Measurements from ENCODE around the gene SLBP.

The SLBP gene

DNA sequence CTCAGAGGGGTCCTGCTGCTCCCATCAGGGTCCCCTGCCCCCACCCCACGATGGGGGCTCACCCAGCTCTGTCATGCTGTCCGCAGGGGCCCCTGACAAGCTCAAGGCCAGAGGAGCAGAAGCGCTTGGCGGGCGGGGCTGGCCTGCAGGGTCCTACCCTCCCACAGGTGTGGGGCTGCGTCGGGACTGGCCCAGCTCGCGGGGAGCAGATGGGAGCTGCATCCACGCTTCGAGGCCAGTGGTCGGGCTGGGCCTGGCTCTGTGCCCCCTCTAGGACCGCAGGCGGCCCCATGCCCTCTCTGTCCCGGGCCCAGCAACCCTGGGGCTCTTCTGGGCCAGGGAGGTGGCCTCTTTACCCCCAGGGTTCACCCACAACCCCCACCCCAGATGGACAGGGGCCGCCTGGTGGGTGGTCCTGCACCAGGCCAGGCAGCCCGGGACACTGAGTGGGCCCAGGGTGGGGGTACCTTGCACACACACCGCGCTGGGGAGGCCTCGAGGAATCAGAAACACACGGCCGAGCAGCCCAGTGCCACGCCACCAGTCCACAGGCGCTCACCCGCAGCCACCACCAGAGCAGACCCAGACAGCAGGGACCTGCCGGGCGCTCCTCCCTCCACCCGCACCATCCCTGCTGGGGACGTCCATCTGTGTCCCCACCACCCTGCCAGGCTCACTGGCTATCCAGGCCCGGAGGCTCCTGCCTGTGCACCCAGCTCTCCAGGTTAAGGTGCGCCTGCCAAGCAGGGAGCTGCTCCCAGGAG lies 39.2 kb upstream of the SLBP start:
- Histone ChIP-seq H3K36me3 (replicated peaks; ENCODE audit: low read depth, low read length) (no peaks in the 10 kb centered on the region), H3K4me2 (ENCODE audit: low read length) (no peak overlapping the region), H3K9me3 (ENCODE audit: insufficient read depth, low read length) (no peaks in the 10 kb centered on the region), H3K27me3 (ENCODE audit: low read depth, low read length) (no peaks in the 10 kb centered on the region), H3K9ac (ENCODE audit: low read length) (no peak overlapping the region), H3K4me3 (ENCODE audit: low read length) (no peak overlapping the region), H3K79me2 (ENCODE audit: low read length) (no peaks in the 10 kb centered on the region), H3K27ac (ENCODE audit: low read length) (no peak overlapping the region), H2AFZ (ENCODE audit: low read depth, low read length) (no peak overlapping the region), H4K20me1 (ENCODE audit: insufficient read depth, low read length) (no peaks in the 10 kb centered on the region), H3K4me1 (ENCODE audit: low read length) (peaks cover 21% of the 10 kb centered on the region)
- no peak for TF ChIP-seq EZH2phosphoT487 (IDR thresholded peaks at IDR 0.05; ENCODE audit: low read depth)
- TF ChIP-seq, protein P1, sequence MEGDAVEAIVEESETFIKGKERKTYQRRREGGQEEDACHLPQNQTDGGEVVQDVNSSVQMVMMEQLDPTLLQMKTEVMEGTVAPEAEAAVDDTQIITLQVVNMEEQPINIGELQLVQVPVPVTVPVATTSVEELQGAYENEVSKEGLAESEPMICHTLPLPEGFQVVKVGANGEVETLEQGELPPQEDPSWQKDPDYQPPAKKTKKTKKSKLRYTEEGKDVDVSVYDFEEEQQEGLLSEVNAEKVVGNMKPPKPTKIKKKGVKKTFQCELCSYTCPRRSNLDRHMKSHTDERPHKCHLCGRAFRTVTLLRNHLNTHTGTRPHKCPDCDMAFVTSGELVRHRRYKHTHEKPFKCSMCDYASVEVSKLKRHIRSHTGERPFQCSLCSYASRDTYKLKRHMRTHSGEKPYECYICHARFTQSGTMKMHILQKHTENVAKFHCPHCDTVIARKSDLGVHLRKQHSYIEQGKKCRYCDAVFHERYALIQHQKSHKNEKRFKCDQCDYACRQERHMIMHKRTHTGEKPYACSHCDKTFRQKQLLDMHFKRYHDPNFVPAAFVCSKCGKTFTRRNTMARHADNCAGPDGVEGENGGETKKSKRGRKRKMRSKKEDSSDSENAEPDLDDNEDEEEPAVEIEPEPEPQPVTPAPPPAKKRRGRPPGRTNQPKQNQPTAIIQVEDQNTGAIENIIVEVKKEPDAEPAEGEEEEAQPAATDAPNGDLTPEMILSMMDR (IDR thresholded peaks at IDR 0.05; ENCODE audit: low read depth, low read length), result no peak

GRCh38 chr4:1750381-1751154 lies 38.4 kb upstream of the SLBP start:
- H3K4me3 ChIP-seq (ENCODE audit: low read length), result no peak overlapping the region
- no peak overlapping the region for H2AFZ ChIP-seq (ENCODE audit: low read depth, low read length)
- no peak overlapping the region for H3K9ac ChIP-seq (ENCODE audit: low read length)
- no peak overlapping the region for H3K4me2 ChIP-seq (ENCODE audit: low read length)
- H3K36me3 ChIP-seq (replicated peaks; ENCODE audit: low read depth, low read length), result peaks cover 4% of the 10 kb centered on the region
- H3K4me1 ChIP-seq (ENCODE audit: low read length), result peaks cover 21% of the 10 kb centered on the region
- no peaks in the 10 kb centered on the region for H3K27me3 ChIP-seq (ENCODE audit: low read depth, low read length)
- no peaks in the 10 kb centered on the region for H3K9me3 ChIP-seq (ENCODE audit: insufficient read depth, low read length)
- no peak overlapping the region for H3K27ac ChIP-seq (ENCODE audit: low read length)
- no peak for TF ChIP-seq EZH2phosphoT487 (IDR thresholded peaks at IDR 0.05; ENCODE audit: low read depth)
- TF ChIP-seq, protein P1 (IDR thresholded peaks at IDR 0.05; ENCODE audit: low read depth, low read length), result no peak
- H4K20me1 ChIP-seq (ENCODE audit: insufficient read depth, low read length), result no peaks in the 10 kb centered on the region
- H3K79me2 ChIP-seq (ENCODE audit: low read length), result no peaks in the 10 kb centered on the region

- TF ChIP-seq EZH2phosphoT487 (IDR thresholded peaks at IDR 0.05; ENCODE audit: low read depth), result no peak
- TF ChIP-seq, protein P1 (IDR thresholded peaks at IDR 0.05; ENCODE audit: low read depth, low read length), result no peak
- Histone ChIP-seq H3K79me2 (ENCODE audit: low read length) (no peaks in the 10 kb centered on the region), H3K27ac (ENCODE audit: low read length) (no peak overlapping the region), H3K4me1 (ENCODE audit: low read length) (peaks cover 21% of the 10 kb centered on the region), H3K4me3 (ENCODE audit: low read length) (no peak overlapping the region), H2AFZ (ENCODE audit: low read depth, low read length) (no peak overlapping the region), H3K27me3 (ENCODE audit: low read depth, low read length) (no peaks in the 10 kb centered on the region), H4K20me1 (ENCODE audit: insufficient read depth, low read length) (no peaks in the 10 kb centered on the region), H3K9ac (ENCODE audit: low read length) (no peak overlapping the region), H3K36me3 (replicated peaks; ENCODE audit: low read depth, low read length) (peaks cover 8% of the 10 kb centered on the region), H3K9me3 (ENCODE audit: insufficient read depth, low read length) (no peaks in the 10 kb centered on the region), H3K4me2 (ENCODE audit: low read length) (no peak overlapping the region)
Observed at GRCh38 chr4:1749826-1750225, 37.7 kb upstream of the SLBP start.

DNA sequence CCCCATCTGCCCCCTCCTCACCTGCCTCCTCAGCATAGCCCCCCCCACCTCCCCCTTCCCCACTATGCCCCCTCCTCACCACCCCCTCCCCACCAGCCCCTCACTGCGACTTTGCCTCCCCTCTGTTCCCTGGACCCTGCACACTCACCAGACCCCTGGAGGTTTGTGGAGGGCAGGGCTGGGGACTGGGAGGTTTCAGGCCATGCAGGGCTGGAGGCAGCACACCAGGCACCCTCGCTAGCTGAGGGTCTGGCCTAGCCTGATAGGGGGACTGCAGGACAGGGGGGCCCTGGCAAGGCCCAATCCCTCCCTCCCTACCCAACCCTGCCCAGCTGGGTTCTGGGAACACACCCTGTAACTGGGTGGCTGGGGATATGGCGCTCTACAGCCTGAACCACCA lies 37.3 kb upstream of the SLBP start:
- peaks cover 21% of the 10 kb centered on the region for H3K4me1 ChIP-seq (ENCODE audit: low read length)
- H3K9me3 ChIP-seq (ENCODE audit: insufficient read depth, low read length), result no peaks in the 10 kb centered on the region
- no peak overlapping the region for H3K4me2 ChIP-seq (ENCODE audit: low read length)
- no peaks in the 10 kb centered on the region for H3K27me3 ChIP-seq (ENCODE audit: low read depth, low read length)
- H3K27ac ChIP-seq (ENCODE audit: low read length), result no peak overlapping the region
- no peaks in the 10 kb centered on the region for H3K79me2 ChIP-seq (ENCODE audit: low read length)
- TF ChIP-seq EZH2phosphoT487 (IDR thresholded peaks at IDR 0.05; ENCODE audit: low read depth), result no peak
- TF ChIP-seq, protein P1 (IDR thresholded peaks at IDR 0.05; ENCODE audit: low read depth, low read length), result no peak
- H3K36me3 ChIP-seq (replicated peaks; ENCODE audit: low read depth, low read length), result peaks cover 9% of the 10 kb centered on the region
- no peak overlapping the region for H3K4me3 ChIP-seq (ENCODE audit: low read length)
- no peaks in the 10 kb centered on the region for H4K20me1 ChIP-seq (ENCODE audit: insufficient read depth, low read length)
- no peak overlapping the region for H2AFZ ChIP-seq (ENCODE audit: low read depth, low read length)
- H3K9ac ChIP-seq (ENCODE audit: low read length), result no peak overlapping the region

Data from OCI-LY3 (cell line).